ENCODE data around the gene ZNF765.
"Not testable (repeated sequence)": the region's sequence is repeated elsewhere in the genome, so short reads cannot be mapped to it uniquely, and the experiment has no call there.

Gene ZNF765

GRCh38 chr19:53394974-53395839 is at the start of gene ZNF765:
Gene ZNF765, plus strand, starts transcription at chr19:53395149. Its CDS starts 2,867 bp downstream, at chr19:53398016.
- H3K4me3 ChIP-seq (ENCODE audit: low read depth, low read length), result peak within 1 kb of the TSS; percentile 77
- peak; percentile 67 for TF ChIP-seq CTCF (IDR thresholded peaks at IDR 0.05; ENCODE audit: insufficient read depth, low read length, missing control alignments)
- POLR2A ChIA-PET, result no interaction called here
- CTCF ChIA-PET, result interaction anchor here (1.4 to 1.7 kb wide), 2 partner anchors 15 to 201 kb away, joined by 4 to 5 read pairs; no protein-coding TSS in a partner anchor
- DNase-seq (ENCODE audit: low read depth, low spot score), result peak; percentile 56

GRCh38 chr19:53355739-53356138 is 39.2 kb upstream of the ZNF765 start:
- H3K4me3 ChIP-seq (ENCODE audit: low read depth, low read length), result no peak overlapping the region
- CTCF ChIA-PET, result interaction anchor here (0.6 kb wide), 1 partner anchor 99 kb away, joined by 3 read pairs; no protein-coding TSS in a partner anchor
- POLR2A ChIA-PET, result no interaction called here
- TF ChIP-seq CTCF (IDR thresholded peaks at IDR 0.05; ENCODE audit: insufficient read depth, low read length, missing control alignments), result no peak
- no peak for DNase-seq (ENCODE audit: low read depth, low spot score)

DNA sequence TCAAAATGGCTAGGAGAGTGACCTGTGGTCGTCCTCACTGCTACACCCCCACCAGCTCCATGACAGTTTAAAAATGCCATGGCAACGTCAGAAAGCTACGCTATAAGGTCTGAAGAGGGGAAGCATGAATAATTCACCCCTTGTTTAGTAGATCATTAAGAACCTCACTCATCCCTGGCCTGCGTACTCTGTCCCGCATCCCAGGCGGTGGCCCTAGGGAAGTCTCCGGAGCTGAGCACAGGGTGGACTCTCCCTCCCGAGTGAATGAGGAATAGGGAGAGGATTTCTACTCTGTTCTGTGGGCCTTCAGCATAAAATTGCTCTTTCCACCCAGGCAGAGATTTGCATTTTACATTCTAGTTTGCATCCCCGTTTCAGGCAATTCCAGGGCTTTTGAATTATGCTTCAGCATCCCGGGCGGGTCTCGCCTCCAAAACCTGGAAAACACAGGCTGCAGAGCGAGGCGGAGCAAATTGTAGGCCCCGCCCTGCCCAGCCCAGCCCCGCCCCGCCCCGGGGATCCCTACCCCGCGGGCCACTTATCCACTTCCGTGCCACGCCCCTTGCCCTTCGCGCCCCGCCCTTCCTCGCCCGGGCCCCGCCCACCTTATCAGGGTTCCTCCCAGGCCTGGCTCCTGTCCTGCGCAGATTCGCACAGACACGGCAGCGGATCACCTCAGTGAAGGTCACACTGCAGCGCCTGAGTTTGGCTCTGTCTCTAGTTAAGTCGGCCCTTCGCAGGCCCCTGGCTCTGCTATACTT is 36.9 kb upstream of the ZNF765 start:
- DNase-seq (ENCODE audit: low read depth, low spot score), result no peak
- ChIA-PET CTCF (interaction anchor here (1.8 kb wide), 1 partner anchor 163 kb away, joined by 10 read pairs; no protein-coding TSS in a partner anchor), POLR2A (no interaction called here)
- TF ChIP-seq CTCF (IDR thresholded peaks at IDR 0.05; ENCODE audit: insufficient read depth, low read length, missing control alignments), result no peak
- H3K4me3 ChIP-seq (ENCODE audit: low read depth, low read length), result no peak overlapping the region

DNA sequence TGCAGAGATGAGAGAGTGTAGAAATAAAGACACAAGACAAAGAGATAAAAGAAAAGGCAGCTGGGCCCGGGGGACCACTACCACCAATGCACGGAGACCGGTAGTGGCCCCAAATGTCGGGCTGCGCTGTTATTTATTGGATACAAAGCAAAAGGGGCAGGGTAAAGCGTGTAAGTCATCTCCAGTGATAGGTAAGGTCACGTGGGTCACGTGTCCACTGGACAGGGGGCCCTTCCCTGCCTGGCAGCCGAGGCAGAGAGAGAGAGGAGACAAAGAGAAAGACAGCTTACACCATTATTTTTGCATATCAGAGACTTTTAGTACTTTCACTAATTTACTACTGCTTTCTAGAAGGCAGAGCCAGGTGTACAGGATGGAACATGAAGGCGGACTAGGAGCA is 34.9 kb upstream of the ZNF765 start:
- CTCF ChIA-PET, result interaction anchor here (1.8 kb wide), 1 partner anchor 165 kb away, joined by 10 read pairs; no protein-coding TSS in a partner anchor
- POLR2A ChIA-PET; H3K4me3 ChIP-seq (ENCODE audit: low read depth, low read length); DNase-seq (ENCODE audit: low read depth, low spot score): not testable (repeated sequence)

DNA sequence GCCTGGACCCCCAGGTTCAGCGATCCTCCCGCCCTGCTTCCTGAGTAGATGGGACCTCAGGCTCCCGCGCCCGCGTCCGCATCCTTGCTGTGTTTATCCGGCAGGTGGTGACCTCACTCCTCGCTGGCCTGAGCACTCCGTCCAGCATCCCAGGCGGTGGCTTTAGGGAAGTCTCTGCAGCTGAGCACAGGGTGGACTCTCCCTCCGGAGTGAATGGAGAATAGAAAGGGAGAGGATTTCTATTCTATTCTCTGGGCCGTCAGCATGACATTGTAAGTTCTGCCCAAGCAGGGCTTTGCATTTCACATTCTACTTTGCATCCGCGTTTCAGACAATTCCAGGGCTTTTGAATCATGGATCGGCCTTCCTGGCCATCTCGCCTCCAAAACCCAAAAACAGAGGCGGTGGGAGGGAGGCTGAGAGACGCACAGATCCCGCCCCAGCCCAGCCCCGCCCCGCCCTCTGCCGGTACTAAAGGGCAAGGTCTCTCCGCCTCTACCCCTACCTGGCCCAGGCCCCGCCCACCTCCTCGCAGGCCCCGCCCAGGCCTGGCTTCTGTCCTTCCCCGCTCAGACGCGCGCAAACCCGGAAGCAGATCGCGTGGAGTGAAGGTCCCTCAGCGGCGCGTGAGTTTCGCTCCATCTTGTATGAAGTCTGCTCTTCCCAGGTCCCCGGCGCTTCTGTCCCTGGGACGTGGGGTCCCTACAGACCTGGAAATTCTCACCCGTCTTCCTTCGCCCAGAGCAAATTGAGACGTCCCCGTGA is 29.6 kb upstream of the ZNF765 start, which contains the start of gene ZNF525:
TSS of gene ZNF525 (plus strand) at position 572 of the 765 bp plus-strand sequence. CDS start 6,577 bp downstream, outside the sequence.
- DNase-seq (ENCODE audit: low read depth, low spot score), result no peak
- peak within 1 kb of the TSS; percentile 73 for H3K4me3 ChIP-seq (ENCODE audit: low read depth, low read length)
- CTCF ChIA-PET, result interaction anchor here (0.6 kb wide), 1 partner anchor 304 kb away, joined by 3 read pairs; no protein-coding TSS in a partner anchor
- TF ChIP-seq CTCF (IDR thresholded peaks at IDR 0.05; ENCODE audit: insufficient read depth, low read length, missing control alignments), result no peak
- POLR2A ChIA-PET, result no interaction called here

GRCh38 chr19:53365899-53366493 is 29.0 kb upstream of the ZNF765 start:
- CTCF ChIA-PET, result no interaction called here
- H3K4me3 ChIP-seq (ENCODE audit: low read depth, low read length), result peak overlapping the region; percentile 73
- POLR2A ChIA-PET, result no interaction called here
- DNase-seq (ENCODE audit: low read depth, low spot score), result no peak
- no peak for TF ChIP-seq CTCF (IDR thresholded peaks at IDR 0.05; ENCODE audit: insufficient read depth, low read length, missing control alignments)
